GM06990 (cell line): ENCODE data around the gene ANKMY1.

Experiments used
- DNase-seq: peaks from one replicate; pipeline ENCODE4 v3.0.0-alpha.2; 2011; ENCODE audit not compliant: insufficient read length; ENCODE audit errors: extremely low read depth
- H3K27me3 ChIP-seq: replicated peaks from 2 replicates; pipeline ENCODE4 v1.6.0; 2011; ENCODE audit warnings: low read length; ENCODE audit not compliant: control insufficient read depth, insufficient read depth
- H3K36me3 ChIP-seq: 2 replicates; pipeline ENCODE4 v1.5.1; 2011; ENCODE audit warnings: low read length; ENCODE audit not compliant: control insufficient read depth, insufficient read depth
- H3K4me3 ChIP-seq: replicated peaks from 2 replicates; pipeline ENCODE4 v1.5.1; 2011; ENCODE audit warnings: low read depth, mild to moderate bottlenecking, control low read depth, low read length
- CTCF ChIP-seq: IDR thresholded peaks from 2 replicates; pipeline ENCODE4 v1.5.1; 2011; ENCODE audit warnings: low read length, control low read depth, mild to moderate bottlenecking, inconsistent platforms; ENCODE audit not compliant: insufficient read depth, poor library complexity, severe bottlenecking

The ANKMY1 gene

GRCh38 chr2:240585681-240586197, 28.0 kb upstream of the ANKMY1 start:
- peak overlapping the region; percentile 79 for H3K4me3 ChIP-seq
- peak; percentile 39 for DNase-seq
- no peak for TF ChIP-seq CTCF
- no peaks in the 10 kb centered on the region for H3K27me3 ChIP-seq
- H3K36me3 ChIP-seq, result peaks cover 9% of the 10 kb centered on the region

GRCh38 chr2:240585101-240585500, 27.3 kb upstream of the ANKMY1 start:
- Histone ChIP-seq H3K36me3 (peaks cover 6% of the 10 kb centered on the region), H3K4me3 (peak overlapping the region; percentile 79), H3K27me3 (no peaks in the 10 kb centered on the region)
- no peak for TF ChIP-seq CTCF
- no peak for DNase-seq

GRCh38 chr2:240584486-240585031, 26.8 kb upstream of the ANKMY1 start:
- DNase-seq, result peak; percentile 82
- H3K4me3 ChIP-seq, result peak overlapping the region; percentile 79
- H3K36me3 ChIP-seq, result peaks cover 5% of the 10 kb centered on the region

GRCh38 chr2:240583774-240584173, 26.0 kb upstream of the ANKMY1 start:
- H3K36me3 ChIP-seq, result peaks cover 3% of the 10 kb centered on the region

More at GRCh38 chr2:240584486-240585031, 26.8 kb upstream of the ANKMY1 start:
- no peaks in the 10 kb centered on the region for H3K27me3 ChIP-seq
- TF ChIP-seq CTCF, result no peak

GRCh38 chr2:240582781-240583180, 25.0 kb upstream of the ANKMY1 start:
- peaks cover 11% of the 10 kb centered on the region for H3K36me3 ChIP-seq
- no peak for TF ChIP-seq CTCF
- no peaks in the 10 kb centered on the region for H3K27me3 ChIP-seq
- DNase-seq, result no peak
- H3K4me3 ChIP-seq, result no peak overlapping the region

More at GRCh38 chr2:240583774-240584173, 26.0 kb upstream of the ANKMY1 start:
- no peaks in the 10 kb centered on the region for H3K27me3 ChIP-seq
- DNase-seq, result no peak
- no peak overlapping the region for H3K4me3 ChIP-seq
- no peak for TF ChIP-seq CTCF
